T-helper 17 cell (primary cell): ENCODE measurements around the gene HCFC1. TPM values are rescaled to one million over a fixed set of nuclear protein-coding genes. Genes with fewer than 3 reads are reported as not detected.
A peak's percentile ranks its signal among the peaks of the same experiment; 100 is the strongest.
"Not testable (repeated sequence)": the region's sequence is repeated elsewhere in the genome, so short reads cannot be mapped to it uniquely, and the experiment has no call there.

Source experiments
- ATAC-seq: fragments of 150-1000 bp; cut with Tn5 transposase; 2 replicates; pipeline ENCODE4 v1.10.0; 2021; ENCODE audit warnings: mild to moderate bottlenecking, moderate library complexity
- DNase-seq, 3 donors: peaks; one replicate each; pipeline versions ENCODE4 v3.0.0 to v3.0.0-alpha.2; 2020 to 2021
- H3K9me3 ChIP-seq: one replicate; pipeline ENCODE4 v1.7.0; 2013; ENCODE audit warnings: low read length, mild to moderate bottlenecking; ENCODE audit not compliant: control insufficient read depth, poor library complexity, severe bottlenecking
- H3K27ac Mint-ChIP-seq: one replicate; pipeline ENCODE4 v1.8.0; 2022; ENCODE audit warnings: mild to moderate bottlenecking, moderate library complexity, mixed read lengths
- H3K27me3 Mint-ChIP-seq: one replicate; pipeline ENCODE4 v1.8.0; 2022; ENCODE audit warnings: mixed read lengths
- H3K36me3 Mint-ChIP-seq: one replicate; pipeline ENCODE4 v1.8.0; 2022; ENCODE audit warnings: low read depth, mixed read lengths
- H3K4me1 Mint-ChIP-seq: one replicate; pipeline ENCODE4 v1.8.0; 2022; ENCODE audit warnings: mild to moderate bottlenecking, mixed read lengths
- H3K4me3 Mint-ChIP-seq: one replicate; pipeline ENCODE4 v1.8.0; 2022; ENCODE audit warnings: mild to moderate bottlenecking, moderate library complexity, mixed read lengths
- total RNA-seq, 4 donors: library from RNA in 2 of 4; stranded (reverse) in 2 of 4; gene quantifications; one replicate each; pipeline ENCODE4 v1.2.3 and lab custom pipeline; 2022 to 2026

HCFC1 gene
- total RNA-seq, 2 donors from 2014 or later = 65.7 to 65.8 TPM

DNA sequence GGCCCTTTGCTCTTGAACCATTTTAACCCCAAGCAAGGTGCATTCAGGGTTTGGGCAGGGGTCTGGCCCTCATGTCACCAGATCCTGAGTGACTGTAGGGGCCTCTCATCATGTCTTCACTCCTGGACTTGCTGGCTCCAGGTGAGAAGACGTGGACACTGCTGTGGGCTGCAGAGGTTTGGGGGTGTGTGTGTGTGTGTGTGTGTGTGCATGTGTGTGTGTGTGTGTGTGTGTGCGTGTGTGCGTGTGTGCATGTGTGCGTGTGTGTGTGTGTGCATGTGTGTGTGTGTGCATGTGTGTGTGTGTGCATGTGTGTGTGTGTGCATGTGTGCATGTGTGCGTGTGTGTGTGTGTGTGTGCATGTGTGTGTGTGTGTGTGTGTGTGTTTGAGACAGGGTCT is 22.8 kb upstream of the HCFC1 start:
- DNase-seq, H3K27ac Mint-ChIP-seq, H3K36me3 Mint-ChIP-seq, H3K4me3 Mint-ChIP-seq, H3K27me3 Mint-ChIP-seq, H3K9me3 ChIP-seq, ATAC-seq: not testable (repeated sequence)
- peaks cover 10% of the 10 kb centered on the region for H3K4me1 Mint-ChIP-seq

DNA sequence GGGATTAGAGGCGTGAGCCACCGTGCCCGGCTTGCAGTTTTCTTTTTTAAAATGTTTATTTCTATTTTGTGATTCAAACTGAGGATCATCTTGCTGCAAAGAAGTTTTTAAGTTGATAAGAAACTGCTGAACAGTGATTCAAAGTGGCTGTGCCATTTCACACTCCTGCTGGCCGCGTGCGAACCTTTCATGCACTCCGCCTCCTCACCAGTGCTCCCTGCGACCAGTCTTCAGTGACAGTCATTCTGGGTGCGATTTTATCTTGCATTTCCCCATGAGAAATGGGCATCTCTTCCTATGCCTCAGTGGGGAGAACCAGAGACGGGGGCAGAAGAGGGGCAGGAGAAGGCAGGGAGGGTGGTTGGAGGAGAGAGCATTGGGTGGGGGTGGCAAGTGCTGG is 22.4 kb upstream of the HCFC1 start:
- DNase-seq (no peak), ATAC-seq (no peak)
- peaks cover 10% of the 10 kb centered on the region for H3K4me1 Mint-ChIP-seq
- H3K36me3 Mint-ChIP-seq = no peaks in the 10 kb centered on the region
- H3K27me3 Mint-ChIP-seq = no peaks in the 10 kb centered on the region
- H3K9me3 ChIP-seq = no peaks in the 10 kb centered on the region
- no peak overlapping the region for H3K4me3 Mint-ChIP-seq
- no peak overlapping the region for H3K27ac Mint-ChIP-seq

DNA sequence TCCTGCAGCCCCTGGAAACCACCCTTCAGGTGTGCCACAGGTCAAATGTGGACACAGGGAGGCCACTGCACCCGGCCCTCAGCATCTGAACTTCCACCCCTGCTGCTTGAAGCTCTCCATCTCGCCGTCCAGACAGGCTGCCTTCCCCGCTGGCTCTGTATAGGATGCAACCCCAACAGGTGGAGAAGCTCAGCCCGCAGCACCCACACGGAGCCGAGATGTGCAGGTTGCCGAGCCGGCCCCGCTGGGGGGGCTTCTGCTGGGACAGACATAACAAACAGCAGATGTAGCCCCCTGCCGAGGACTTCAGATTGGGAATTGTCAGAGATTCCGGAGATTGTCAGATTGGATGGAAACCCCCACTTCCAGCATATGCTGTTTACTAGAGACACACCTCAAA is 21.5 kb upstream of the HCFC1 start:
- DNase-seq = no peak
- H3K27ac Mint-ChIP-seq = no peak overlapping the region
- H3K4me3 Mint-ChIP-seq = no peak overlapping the region
- H3K4me1 Mint-ChIP-seq = peaks cover 10% of the 10 kb centered on the region
- no peaks in the 10 kb centered on the region for H3K36me3 Mint-ChIP-seq
- no peaks in the 10 kb centered on the region for H3K9me3 ChIP-seq
- no peaks in the 10 kb centered on the region for H3K27me3 Mint-ChIP-seq
- ATAC-seq = no peak

DNA sequence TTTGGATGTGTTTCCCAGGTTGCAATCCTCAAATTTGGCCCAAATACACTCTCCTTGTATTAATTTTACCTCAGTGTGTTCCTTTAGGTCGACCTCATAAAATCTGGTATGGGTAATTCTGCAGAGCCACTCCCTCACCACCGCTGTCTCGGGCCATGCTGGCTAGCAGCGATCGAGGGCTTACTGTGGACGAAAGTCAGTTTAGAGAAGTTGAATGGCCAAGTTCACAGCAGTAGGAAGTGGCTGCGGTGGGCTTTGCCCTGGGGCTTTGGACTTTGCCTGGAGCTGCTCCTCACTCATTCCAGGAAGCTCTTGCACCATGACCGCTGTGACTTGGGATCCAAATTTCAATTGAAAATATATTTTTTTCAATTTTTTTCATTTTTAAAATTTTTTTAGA is 20.6 kb upstream of the HCFC1 start:
- Mint-ChIP-seq H3K36me3 (no peaks in the 10 kb centered on the region), H3K4me1 (peaks cover 10% of the 10 kb centered on the region), H3K4me3 (no peak overlapping the region), H3K27me3 (no peaks in the 10 kb centered on the region), H3K27ac (no peak overlapping the region)
- DNase-seq (no peak), ATAC-seq (no peak)
- no peaks in the 10 kb centered on the region for H3K9me3 ChIP-seq

DNA sequence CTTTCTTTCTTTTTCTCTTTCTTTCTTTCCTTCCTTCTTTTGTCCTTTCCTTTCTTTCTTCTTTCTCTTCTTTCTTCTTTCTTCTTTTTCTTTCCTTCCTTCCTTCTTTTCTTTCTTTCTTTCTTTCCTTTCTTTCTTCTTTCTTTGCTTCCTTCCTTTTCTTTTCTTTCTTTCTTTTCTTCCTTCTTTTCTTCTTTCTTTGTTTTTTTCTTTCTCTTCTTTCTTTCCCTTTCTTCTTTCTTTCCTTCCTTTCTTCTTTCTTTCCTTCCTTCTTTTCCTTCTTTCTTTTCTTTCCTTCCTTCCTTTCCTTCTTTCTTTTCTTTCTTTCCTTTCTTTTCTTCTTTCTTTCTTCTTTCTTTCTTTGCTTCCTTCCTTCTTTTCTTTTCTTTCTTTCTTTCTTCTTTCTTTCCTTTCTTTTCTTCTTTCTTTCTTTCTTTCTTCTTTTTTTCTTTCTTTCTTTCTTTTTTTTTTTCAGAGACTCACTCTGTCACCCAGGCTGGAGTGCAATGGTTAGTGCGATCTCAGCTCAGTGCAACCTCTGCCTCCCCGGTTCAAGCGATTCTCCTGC is 19.5 kb upstream of the HCFC1 start:
- no peak for ATAC-seq

DNA sequence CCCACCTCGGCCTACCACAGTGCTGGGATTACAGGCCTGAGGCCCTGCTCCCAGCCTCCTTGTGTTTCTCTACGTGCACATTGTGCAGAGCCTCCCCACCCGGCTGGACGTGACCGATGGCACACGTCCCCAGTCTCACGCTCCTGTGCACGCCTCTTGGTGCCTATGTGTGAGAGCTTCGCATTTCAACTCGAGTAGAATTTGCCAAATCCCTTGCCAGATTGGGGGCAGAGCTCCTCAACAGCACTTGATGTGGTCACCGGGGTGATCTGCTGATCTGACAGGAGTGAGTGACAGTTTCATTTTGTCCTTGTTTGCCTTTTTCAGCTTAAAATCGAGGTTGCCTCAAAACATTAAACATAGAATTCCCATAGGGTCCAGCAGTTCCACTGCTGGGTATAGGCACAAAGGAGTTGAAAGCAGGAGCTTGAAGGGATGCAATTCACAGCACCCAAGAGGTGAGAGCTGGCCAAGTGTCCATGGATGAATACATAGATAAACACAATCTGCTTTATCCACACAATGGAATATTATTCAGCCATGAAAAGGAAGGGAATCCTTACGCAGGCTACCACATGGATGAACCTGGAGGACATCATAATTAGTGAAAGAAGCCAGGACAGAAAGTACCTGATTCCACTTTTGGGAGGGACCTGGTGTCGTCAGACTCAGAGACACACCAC is 18.5 kb upstream of the HCFC1 start:
- Mint-ChIP-seq H3K27me3 (no peaks in the 10 kb centered on the region), H3K27ac (peak overlapping the region; percentile 92), H3K4me1 (peaks cover 14% of the 10 kb centered on the region), H3K36me3 (no peaks in the 10 kb centered on the region), H3K4me3 (peak overlapping the region; percentile 75)
- DNase-seq (no peak), ATAC-seq (peak; percentile 40)
- H3K9me3 ChIP-seq = no peaks in the 10 kb centered on the region

More for the DNA sequence above, 19.5 kb upstream of the HCFC1 start:
- Mint-ChIP-seq H3K27me3 (no peaks in the 10 kb centered on the region), H3K4me1 (peaks cover 10% of the 10 kb centered on the region), H3K27ac (no peak overlapping the region), H3K4me3 (no peak overlapping the region), H3K36me3 (no peaks in the 10 kb centered on the region)
- H3K9me3 ChIP-seq = no peaks in the 10 kb centered on the region
- DNase-seq = no peak

DNA sequence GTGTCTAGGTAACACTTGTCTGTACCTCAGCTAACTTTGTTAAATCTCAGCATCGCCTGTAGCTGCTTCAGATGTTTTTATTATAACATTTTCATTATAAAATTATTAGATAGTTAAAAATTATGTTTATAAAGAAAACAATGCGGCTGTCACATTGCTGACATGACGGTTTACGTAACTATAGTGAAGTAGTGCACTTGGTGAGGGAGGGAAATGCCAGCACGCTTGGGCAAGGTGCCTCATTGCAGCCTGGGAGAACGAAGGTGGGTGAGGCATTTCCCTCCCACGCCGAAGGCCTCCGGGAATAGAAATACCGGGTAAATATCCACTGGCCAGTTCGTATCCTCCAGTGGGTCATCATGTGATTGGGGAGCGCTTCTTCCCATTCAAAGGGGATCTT is 16.9 kb upstream of the HCFC1 start:
- DNase-seq = no peak
- H3K9me3 ChIP-seq = no peaks in the 10 kb centered on the region
- no peak for ATAC-seq
- no peaks in the 10 kb centered on the region for H3K36me3 Mint-ChIP-seq
- H3K27me3 Mint-ChIP-seq = no peaks in the 10 kb centered on the region
- no peak overlapping the region for H3K27ac Mint-ChIP-seq
- peaks cover 19% of the 10 kb centered on the region for H3K4me1 Mint-ChIP-seq
- no peak overlapping the region for H3K4me3 Mint-ChIP-seq

DNA sequence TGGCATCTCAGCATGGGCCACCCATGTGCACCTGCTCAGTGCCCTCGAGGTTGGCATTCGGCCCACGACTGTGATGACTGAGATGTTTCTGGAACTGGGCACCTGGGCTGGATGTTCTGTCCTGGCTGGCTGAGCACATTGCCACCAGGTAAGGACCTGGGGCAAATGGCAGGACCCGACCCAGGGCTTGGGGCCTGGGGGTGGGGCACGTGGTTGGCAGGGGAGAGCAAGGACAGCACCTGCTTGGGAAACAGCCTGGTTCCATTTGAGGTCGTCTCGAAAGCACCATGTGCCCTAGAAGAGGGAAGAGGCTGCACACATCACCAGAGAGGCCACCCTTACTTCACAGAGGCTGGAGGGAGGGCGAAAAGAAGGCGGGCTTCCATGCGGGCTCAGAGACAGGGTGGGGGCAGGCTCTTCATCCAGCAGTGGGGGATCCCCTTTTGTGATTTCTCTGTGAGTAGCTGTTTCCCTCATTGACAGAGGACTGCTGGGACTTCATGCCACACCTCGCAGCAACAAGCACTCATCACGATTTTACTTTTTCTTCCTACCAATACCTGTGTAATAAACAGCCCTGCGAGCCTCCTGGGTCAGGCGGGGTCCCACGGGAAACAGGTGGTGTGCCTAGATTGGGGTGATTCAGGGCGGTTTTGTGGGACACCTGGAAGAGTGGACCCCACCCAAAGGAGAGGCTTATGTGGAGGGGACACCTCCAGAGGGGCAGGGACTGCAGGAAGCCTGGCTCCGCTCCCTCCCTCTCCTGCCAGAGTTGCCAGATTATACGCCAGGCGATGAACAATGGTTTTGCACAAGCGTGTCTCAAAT is 12.9 kb upstream of the HCFC1 start:
- peaks cover 24% of the 10 kb centered on the region for H3K4me1 Mint-ChIP-seq
- no peaks in the 10 kb centered on the region for H3K36me3 Mint-ChIP-seq
- H3K27me3 Mint-ChIP-seq = no peaks in the 10 kb centered on the region
- H3K4me3 Mint-ChIP-seq = peak overlapping the region; percentile 87
- H3K9me3 ChIP-seq = no peaks in the 10 kb centered on the region
- ATAC-seq (peak; percentile 69), DNase-seq (peak in 1 of 3 donors; percentile 36)
- H3K27ac Mint-ChIP-seq = peak overlapping the region; percentile 89

DNA sequence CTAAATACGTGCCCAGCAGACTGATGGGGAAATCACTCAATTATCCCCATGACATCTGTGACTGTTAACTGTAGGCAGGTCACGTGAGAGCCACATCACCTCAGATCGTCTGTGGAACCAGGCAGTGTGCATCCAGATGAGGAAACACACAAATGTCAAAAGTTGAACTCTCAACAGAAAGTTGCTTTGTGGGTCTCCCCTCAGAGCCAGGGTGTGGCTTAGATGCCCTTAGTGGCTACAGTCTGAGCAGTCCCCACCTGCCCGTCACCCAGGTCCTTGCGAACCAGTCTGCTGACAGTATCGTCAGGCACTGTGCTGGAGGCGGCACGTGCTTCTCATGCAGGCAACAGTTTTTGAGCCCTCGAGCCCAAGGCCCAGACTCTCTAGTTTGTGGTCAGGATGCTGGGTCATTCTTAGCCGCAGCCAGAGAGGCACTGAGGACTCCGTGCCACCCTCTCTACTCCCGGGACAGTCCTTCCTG is 11.7 kb upstream of the HCFC1 start:
- Mint-ChIP-seq H3K27ac (peak overlapping the region; percentile 93), H3K4me3 (peak overlapping the region; percentile 83), H3K36me3 (no peaks in the 10 kb centered on the region), H3K27me3 (no peaks in the 10 kb centered on the region), H3K4me1 (peaks cover 24% of the 10 kb centered on the region)
- DNase-seq = no peak
- no peaks in the 10 kb centered on the region for H3K9me3 ChIP-seq
- ATAC-seq = no peak

DNA sequence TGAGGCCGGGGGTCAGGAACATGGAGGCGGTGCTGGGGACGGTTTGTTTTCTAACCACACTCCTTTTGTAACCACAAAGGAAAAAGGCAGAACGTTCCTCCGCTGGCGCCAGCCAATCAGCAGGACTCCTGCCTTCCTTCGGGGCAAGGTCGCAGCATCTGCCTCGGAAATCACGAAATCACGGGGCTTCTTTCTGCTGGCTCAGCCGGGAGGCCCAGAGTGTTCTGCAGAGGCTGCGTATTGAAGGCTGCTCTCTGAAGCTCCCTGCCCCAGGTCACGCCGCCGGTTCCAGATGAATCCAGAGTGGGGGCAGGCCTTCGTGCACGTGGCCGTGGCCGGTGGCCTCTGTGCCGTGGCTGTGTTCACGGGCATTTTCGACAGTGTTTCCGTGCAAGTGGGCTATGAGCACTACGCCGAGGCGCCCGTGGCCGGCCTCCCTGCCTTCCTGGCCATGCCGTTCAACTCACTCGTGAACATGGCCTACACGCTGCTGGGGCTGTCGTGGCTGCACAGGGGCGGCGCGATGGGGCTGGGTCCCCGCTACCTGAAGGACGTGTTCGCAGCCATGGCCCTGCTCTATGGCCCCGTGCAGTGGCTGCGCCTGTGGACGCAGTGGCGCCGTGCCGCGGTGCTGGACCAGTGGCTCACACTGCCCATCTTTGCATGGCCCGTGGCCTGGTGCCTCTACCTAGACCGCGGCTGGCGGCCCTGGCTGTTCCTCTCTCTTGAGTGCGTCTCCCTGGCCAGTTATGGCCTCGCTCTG is 10.3 kb upstream of the HCFC1 start:
- no peaks in the 10 kb centered on the region for H3K9me3 ChIP-seq
- Mint-ChIP-seq H3K27me3 (no peaks in the 10 kb centered on the region), H3K4me1 (peaks cover 24% of the 10 kb centered on the region), H3K36me3 (no peaks in the 10 kb centered on the region), H3K27ac (peak overlapping the region; percentile 93), H3K4me3 (peak overlapping the region; percentile 83)
- ATAC-seq = peak; percentile 59
- DNase-seq = peak; percentile 32 to 53 (median 41)

DNA sequence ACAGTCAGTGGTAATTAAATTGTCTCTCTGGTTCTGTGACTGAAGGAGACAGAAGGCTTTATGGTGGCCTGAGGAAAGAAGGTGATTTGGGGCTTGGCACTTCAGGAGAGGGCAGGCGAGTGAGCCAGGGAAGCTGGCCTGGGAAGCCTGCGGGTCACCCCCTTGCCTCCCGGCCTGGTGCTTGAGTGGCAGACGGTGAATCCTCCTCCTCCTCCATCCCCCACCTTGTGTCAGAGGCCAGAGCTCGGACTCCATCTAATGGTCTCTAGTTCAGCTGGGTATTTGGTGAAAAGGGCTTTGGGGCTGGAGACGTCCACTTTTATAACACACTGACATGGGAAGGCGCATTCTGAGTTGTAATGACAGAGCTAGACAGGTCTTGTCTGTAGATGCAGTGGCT is 9.6 kb upstream of the HCFC1 start:
- Mint-ChIP-seq H3K27me3 (no peaks in the 10 kb centered on the region), H3K4me1 (peaks cover 24% of the 10 kb centered on the region), H3K27ac (peak overlapping the region; percentile 93), H3K4me3 (peak overlapping the region; percentile 83), H3K36me3 (no peaks in the 10 kb centered on the region)
- H3K9me3 ChIP-seq = no peaks in the 10 kb centered on the region
- DNase-seq = no peak
- no peak for ATAC-seq

DNA sequence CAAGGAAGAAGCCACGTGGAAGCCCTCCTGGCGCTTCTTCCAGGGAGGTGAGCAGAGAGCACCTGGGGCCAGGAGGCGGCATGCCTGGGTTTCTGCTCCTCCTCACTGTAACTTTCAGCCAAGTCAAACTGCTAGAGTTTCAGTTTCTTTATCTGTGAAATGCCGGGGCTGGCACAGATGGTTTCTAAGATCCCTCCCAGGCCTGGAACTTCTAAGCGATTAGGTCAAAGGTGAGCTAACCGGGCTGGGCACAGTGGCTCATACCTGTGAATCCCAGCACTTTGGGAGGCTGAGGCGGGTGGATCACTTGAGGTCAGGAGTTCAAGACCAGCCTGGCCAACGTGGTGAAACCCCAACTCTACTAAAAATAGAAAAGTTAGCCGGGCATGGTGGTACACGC is 8.8 kb upstream of the HCFC1 start:
- peaks cover 24% of the 10 kb centered on the region for H3K4me1 Mint-ChIP-seq
- DNase-seq, H3K36me3 Mint-ChIP-seq, H3K27me3 Mint-ChIP-seq, H3K9me3 ChIP-seq: not testable (repeated sequence)
- peak; percentile 55 for ATAC-seq
- H3K27ac Mint-ChIP-seq = peak overlapping the region; percentile 93
- peak overlapping the region; percentile 85 for H3K4me3 Mint-ChIP-seq
